Panc1 (cell line): Measurements from ENCODE around the gene ALDH1A1. TPM values are rescaled to one million over a fixed set of nuclear protein-coding genes. Genes with fewer than 3 reads are reported as not detected.

ENCODE experiments used
- ATAC-seq: fragments of 200-7000 bp; cut with Tn5 transposase; 2 replicates; pipeline ENCODE4 v1.9.1; 2020; ENCODE audit warnings: mild to moderate bottlenecking, moderate library complexity
- BruUV-seq: library from RNA; stranded (reverse); fragments of 400-500 nt; replicated peaks from 2 replicates; lab custom pipeline; 2021; lab: Mats Ljungman, UMichigan
- CTCF ChIA-PET: fragments of 300-600 bp; sonication (Branson Sonifier 250); formaldehyde crosslinking; loops from one replicate; lab custom pipeline; 2022; ENCODE audit warnings: antibody characterized with exemption; lab: Charles Lee
- POLR2A ChIA-PET: fragments of 300-600 bp; sonication (Branson Sonifier 250); formaldehyde crosslinking; loops from one replicate; lab custom pipeline; 2022; ENCODE audit warnings: antibody characterized with exemption; lab: Charles Lee
- DNase-seq: peaks from one replicate; pipeline ENCODE4 v3.0.0-alpha.2; 2010; ENCODE audit warnings: low read depth, low spot score
- H3K27ac ChIP-seq: 2 replicates; pipeline ENCODE4 v1.5.1; 2011; ENCODE audit warnings: mild to moderate bottlenecking, low read length, inconsistent platforms
- H3K27me3 ChIP-seq: fragments of 200-500 bp; sonication (Bioruptor generic); 2 replicates; pipeline ENCODE4 v1.6.0; 2014; ENCODE audit warnings: low read length, inconsistent platforms; ENCODE audit not compliant: control insufficient read depth, insufficient read depth
- H3K36me3 ChIP-seq: fragments of 200-500 bp; sonication (Bioruptor generic); 2 replicates; pipeline ENCODE4 v1.5.1; 2014; ENCODE audit warnings: inconsistent platforms, mild to moderate bottlenecking, low read length, moderate library complexity; ENCODE audit not compliant: control insufficient read depth, insufficient read depth
- H3K4me1 ChIP-seq: 2 replicates; pipeline ENCODE4 v1.5.1; 2011; ENCODE audit warnings: inconsistent platforms, mild to moderate bottlenecking, low read length, moderate library complexity; ENCODE audit not compliant: control insufficient read depth, insufficient read depth
- H3K4me3 ChIP-seq, 2 experiments: 2 replicates each; pipeline ENCODE4 v1.5.1; 2011 to 2012; ENCODE audit warnings: low read depth in 2 of 2, low read length in 2 of 2, mild to moderate bottlenecking in 2 of 2, inconsistent platforms in 1 of 2, moderate library complexity in 1 of 2
- H3K9me3 ChIP-seq: fragments of 200-500 bp; sonication (Bioruptor generic); 2 replicates; pipeline ENCODE4 v1.5.1; 2014; ENCODE audit warnings: low read depth, mild to moderate bottlenecking, inconsistent platforms, low read length, moderate library complexity; ENCODE audit not compliant: control insufficient read depth, insufficient read depth
- POLR2AphosphoS5 ChIP-seq: IDR thresholded peaks from 2 replicates; pipeline ENCODE4 v1.6.1; 2012; ENCODE audit warnings: mild to moderate bottlenecking, low read depth, low read length, moderate library complexity
- SIN3A ChIP-seq: IDR thresholded peaks from 2 replicates; pipeline ENCODE4 v1.6.1; 2012; ENCODE audit warnings: low read depth, mild to moderate bottlenecking, low read length, moderate library complexity, borderline replicate concordance; ENCODE audit not compliant: insufficient read depth
- TCF7L2 ChIP-seq: IDR thresholded peaks from 2 replicates; pipeline ENCODE4 v1.6.1; 2011; ENCODE audit warnings: mild to moderate bottlenecking, low read depth, low read length, inconsistent platforms
- in situ Hi-C: cut with HindIII; loops from 2 replicates; pipeline ENCODE4 v1.10.0; 2016; ENCODE audit warnings: low sequenced_read_pairs, low pct_unique_long_range_greater_than_20kb
- intact Hi-C: fragments of 100-400 bp; cut with micrococcal nuclease; formaldehyde crosslinking; loops from one replicate; pipeline ENCODE4 v1.10.0; 2022; ENCODE audit not compliant: unreplicated experiment
- total RNA-seq: library from RNA; stranded (reverse); gene quantifications from one replicate; pipeline ENCODE4 v1.2.1, GENCODE V29; 2021; ENCODE audit not compliant: unreplicated experiment
- TF ChIP-seq, protein P1 (sequence below): fragments of 450-650 bp; IDR thresholded peaks from 2 replicates; pipeline ENCODE4 v1.5.1; 2017; ENCODE audit warnings: mild to moderate bottlenecking
- TF ChIP-seq, protein P2 (sequence below), 2 experiments: IDR thresholded peaks; 2 replicates each; pipeline ENCODE4 v1.6.1; 2011 to 2012; ENCODE audit warnings: low read depth in 2 of 2, control low read depth in 1 of 2, low read length in 1 of 2, mild to moderate bottlenecking in 1 of 2, moderate library complexity in 1 of 2; ENCODE audit not compliant: insufficient read depth in 1 of 2

The ALDH1A1 gene
- total RNA-seq, 1 experiment from 2014 or later = 0.54 TPM

DNA sequence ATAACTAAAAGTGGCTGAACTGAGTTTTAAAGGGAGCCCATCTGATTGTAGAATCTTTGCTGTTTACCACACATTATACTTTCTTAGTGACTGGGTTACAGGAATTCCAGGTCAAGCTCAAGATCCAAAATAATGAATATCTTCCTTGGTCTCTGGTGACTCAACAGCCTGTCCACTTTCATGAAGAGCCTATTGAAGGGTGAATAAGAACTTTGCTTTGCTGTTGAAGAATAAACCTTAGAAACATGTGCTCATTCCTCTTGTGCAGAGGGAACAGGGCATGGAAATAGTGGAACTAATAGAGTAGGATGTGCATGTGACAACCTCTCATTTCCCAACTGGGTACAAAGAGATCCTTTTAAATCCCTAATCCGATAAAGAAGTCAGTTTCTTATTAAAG, 21.4 kb downstream of the ALDH1A1 start:
- intact Hi-C loops (no loop called here), in situ Hi-C loops (no loop called here)
- Histone ChIP-seq H3K36me3 (no peaks in the 10 kb centered on the region), H3K27ac (no peak overlapping the region), H3K9me3 (no peaks in the 10 kb centered on the region), H3K4me3 (no peak overlapping the region), H3K27me3 (no peaks in the 10 kb centered on the region), H3K4me1 (no peaks in the 10 kb centered on the region)
- ChIA-PET CTCF (no interaction called here), POLR2A (no interaction called here)
- DNase-seq (no peak), ATAC-seq (no peak)
- TF ChIP-seq POLR2AphosphoS5 = no peak
- TF ChIP-seq SIN3A = no peak
- BruUV-seq = no TSS peak

DNA sequence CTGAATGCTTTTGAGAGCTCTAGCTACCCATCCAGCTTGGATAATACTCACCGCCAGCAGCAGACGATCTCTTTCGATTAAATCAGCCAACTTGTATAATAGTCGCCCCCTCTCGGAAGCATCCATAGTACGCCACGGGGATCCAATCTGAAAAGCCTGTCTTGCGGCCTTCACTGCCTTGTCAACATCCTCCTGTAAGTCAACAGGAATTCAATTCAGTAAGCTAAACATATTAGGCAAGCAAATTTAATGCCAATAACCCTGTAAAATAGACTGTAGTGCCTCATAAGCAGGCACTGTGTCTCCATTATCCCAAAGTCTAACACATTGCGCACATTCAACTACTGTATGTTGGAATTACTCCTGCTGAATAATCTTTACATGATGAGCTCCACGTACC, 22.0 kb downstream of the ALDH1A1 start:
- ChIA-PET CTCF (no interaction called here), POLR2A (interaction anchor here (0.6 kb wide), 1 partner anchor 10 kb away, joined by 16 read pairs; no protein-coding TSS in a partner anchor)
- no peak overlapping the region for H3K4me3 ChIP-seq
- H3K36me3 ChIP-seq = no peaks in the 10 kb centered on the region
- no peak overlapping the region for H3K27ac ChIP-seq
- no peak for DNase-seq
- TF ChIP-seq, protein P1, sequence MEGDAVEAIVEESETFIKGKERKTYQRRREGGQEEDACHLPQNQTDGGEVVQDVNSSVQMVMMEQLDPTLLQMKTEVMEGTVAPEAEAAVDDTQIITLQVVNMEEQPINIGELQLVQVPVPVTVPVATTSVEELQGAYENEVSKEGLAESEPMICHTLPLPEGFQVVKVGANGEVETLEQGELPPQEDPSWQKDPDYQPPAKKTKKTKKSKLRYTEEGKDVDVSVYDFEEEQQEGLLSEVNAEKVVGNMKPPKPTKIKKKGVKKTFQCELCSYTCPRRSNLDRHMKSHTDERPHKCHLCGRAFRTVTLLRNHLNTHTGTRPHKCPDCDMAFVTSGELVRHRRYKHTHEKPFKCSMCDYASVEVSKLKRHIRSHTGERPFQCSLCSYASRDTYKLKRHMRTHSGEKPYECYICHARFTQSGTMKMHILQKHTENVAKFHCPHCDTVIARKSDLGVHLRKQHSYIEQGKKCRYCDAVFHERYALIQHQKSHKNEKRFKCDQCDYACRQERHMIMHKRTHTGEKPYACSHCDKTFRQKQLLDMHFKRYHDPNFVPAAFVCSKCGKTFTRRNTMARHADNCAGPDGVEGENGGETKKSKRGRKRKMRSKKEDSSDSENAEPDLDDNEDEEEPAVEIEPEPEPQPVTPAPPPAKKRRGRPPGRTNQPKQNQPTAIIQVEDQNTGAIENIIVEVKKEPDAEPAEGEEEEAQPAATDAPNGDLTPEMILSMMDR = no peak
- TF ChIP-seq TCF7L2 = no peak
- TF ChIP-seq, protein P2, sequence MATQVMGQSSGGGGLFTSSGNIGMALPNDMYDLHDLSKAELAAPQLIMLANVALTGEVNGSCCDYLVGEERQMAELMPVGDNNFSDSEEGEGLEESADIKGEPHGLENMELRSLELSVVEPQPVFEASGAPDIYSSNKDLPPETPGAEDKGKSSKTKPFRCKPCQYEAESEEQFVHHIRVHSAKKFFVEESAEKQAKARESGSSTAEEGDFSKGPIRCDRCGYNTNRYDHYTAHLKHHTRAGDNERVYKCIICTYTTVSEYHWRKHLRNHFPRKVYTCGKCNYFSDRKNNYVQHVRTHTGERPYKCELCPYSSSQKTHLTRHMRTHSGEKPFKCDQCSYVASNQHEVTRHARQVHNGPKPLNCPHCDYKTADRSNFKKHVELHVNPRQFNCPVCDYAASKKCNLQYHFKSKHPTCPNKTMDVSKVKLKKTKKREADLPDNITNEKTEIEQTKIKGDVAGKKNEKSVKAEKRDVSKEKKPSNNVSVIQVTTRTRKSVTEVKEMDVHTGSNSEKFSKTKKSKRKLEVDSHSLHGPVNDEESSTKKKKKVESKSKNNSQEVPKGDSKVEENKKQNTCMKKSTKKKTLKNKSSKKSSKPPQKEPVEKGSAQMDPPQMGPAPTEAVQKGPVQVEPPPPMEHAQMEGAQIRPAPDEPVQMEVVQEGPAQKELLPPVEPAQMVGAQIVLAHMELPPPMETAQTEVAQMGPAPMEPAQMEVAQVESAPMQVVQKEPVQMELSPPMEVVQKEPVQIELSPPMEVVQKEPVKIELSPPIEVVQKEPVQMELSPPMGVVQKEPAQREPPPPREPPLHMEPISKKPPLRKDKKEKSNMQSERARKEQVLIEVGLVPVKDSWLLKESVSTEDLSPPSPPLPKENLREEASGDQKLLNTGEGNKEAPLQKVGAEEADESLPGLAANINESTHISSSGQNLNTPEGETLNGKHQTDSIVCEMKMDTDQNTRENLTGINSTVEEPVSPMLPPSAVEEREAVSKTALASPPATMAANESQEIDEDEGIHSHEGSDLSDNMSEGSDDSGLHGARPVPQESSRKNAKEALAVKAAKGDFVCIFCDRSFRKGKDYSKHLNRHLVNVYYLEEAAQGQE (IDR thresholded peaks at IDR 0.05; ENCODE audit: insufficient read depth in 1 of 2, low read depth in 2 of 2, low read length in 1 of 2) = no peak
- TF ChIP-seq POLR2AphosphoS5 = no peak
- no peak for TF ChIP-seq SIN3A
- no peaks in the 10 kb centered on the region for H3K4me1 ChIP-seq
- no peaks in the 10 kb centered on the region for H3K9me3 ChIP-seq
- in situ Hi-C loops = no loop called here
- ATAC-seq = no peak
- BruUV-seq = no TSS peak
- H3K27me3 ChIP-seq = no peaks in the 10 kb centered on the region
- intact Hi-C loops = no loop called here

DNA sequence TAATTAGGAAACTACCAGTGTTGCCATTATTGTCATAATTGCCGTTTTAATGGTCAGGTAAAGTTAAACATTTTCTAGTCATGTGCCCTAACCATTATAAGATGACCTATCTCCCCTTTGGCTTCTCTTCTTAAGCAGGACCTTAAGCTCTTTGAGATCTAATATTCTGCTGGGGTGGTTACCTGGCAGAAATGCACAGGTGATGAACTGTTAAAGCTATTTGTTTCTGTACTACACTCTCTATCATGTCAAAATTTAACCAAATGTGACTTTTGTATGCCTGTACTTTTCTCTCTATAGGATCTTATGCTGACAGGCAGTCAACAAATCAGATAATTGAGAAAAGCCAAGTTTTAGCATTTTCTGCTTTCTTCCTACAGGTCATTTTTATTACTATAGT, 23.3 kb downstream of the ALDH1A1 start:
- no peaks in the 10 kb centered on the region for H3K36me3 ChIP-seq
- no peaks in the 10 kb centered on the region for H3K4me1 ChIP-seq
- BruUV-seq = no TSS peak
- H3K27ac ChIP-seq = no peak overlapping the region
- no peaks in the 10 kb centered on the region for H3K27me3 ChIP-seq
- H3K4me3 ChIP-seq = no peak overlapping the region
- ATAC-seq = no peak
- ChIA-PET CTCF (no interaction called here), POLR2A (no interaction called here)
- in situ Hi-C loops = no loop called here
- no peak for DNase-seq
- no peak for TF ChIP-seq TCF7L2
- no peak for TF ChIP-seq POLR2AphosphoS5
- TF ChIP-seq, protein P1 = no peak
- TF ChIP-seq, protein P2 (IDR thresholded peaks at IDR 0.05; ENCODE audit: insufficient read depth in 1 of 2, low read depth in 2 of 2, low read length in 1 of 2) = no peak
- no peak for TF ChIP-seq SIN3A
- no peaks in the 10 kb centered on the region for H3K9me3 ChIP-seq
- intact Hi-C loops = no loop called here
